GM13976 (cell line): ENCODE data around the gene LRRC4B.

Experiments used
- DNase-seq: peaks from one replicate; pipeline ENCODE4 v3.0.0; 2012; ENCODE audit warnings: low spot score
- CTCF ChIP-seq: IDR thresholded peaks from 2 replicates; pipeline ENCODE4 v1.5.1; 2012; ENCODE audit warnings: borderline replicate concordance, mild to moderate bottlenecking; ENCODE audit not compliant: insufficient read depth; ENCODE audit errors: extremely low read depth, missing control alignments, control extremely low read depth
- in situ Hi-C: fragments of 300-500 bp; cut with MboI; formaldehyde crosslinking; loops from one replicate; pipeline ENCODE4 v1.12.0; 2022; ENCODE audit warnings: low sequenced_read_pairs, mixed read lengths, inconsistent platforms; ENCODE audit not compliant: unreplicated experiment

The LRRC4B gene

GRCh38 chr19:50500753-50501151, 67.5 kb downstream of the LRRC4B start:
- DNase-seq, result no peak
- in situ Hi-C loops, result no loop called here
- TF ChIP-seq CTCF, result no peak

- in situ Hi-C loops, result no loop called here
- TF ChIP-seq CTCF, result no peak
- DNase-seq, result peak; percentile 79
Observed at GRCh38 chr19:50500060-50500752, 68.0 kb downstream of the LRRC4B start.

GRCh38 chr19:50498219-50499056, 69.8 kb downstream of the LRRC4B start:
- in situ Hi-C loops, result no loop called here
- no peak for TF ChIP-seq CTCF

GRCh38 chr19:50497022-50497405, 71.2 kb downstream of the LRRC4B start:
- in situ Hi-C loops, result no loop called here
- no peak for DNase-seq
- TF ChIP-seq CTCF, result no peak

More at GRCh38 chr19:50498219-50499056, 69.8 kb downstream of the LRRC4B start:
- no peak for DNase-seq

- in situ Hi-C loops, result no loop called here
- TF ChIP-seq CTCF, result no peak
- DNase-seq, result no peak
Observed at GRCh38 chr19:50496189-50497021, 71.8 kb downstream of the LRRC4B start.

GRCh38 chr19:50495020-50495531, 73.2 kb downstream of the LRRC4B start:
- in situ Hi-C loops, result no loop called here
- TF ChIP-seq CTCF, result no peak
- no peak for DNase-seq
